Calu3 (cell line): Measurements from ENCODE around the gene ECSIT. TPM values are rescaled to one million over a fixed set of nuclear protein-coding genes. Genes with fewer than 3 reads are reported as not detected.

Experiments
- BruUV-seq: library from RNA; stranded (reverse); fragments of 400-500 nt; replicated peaks from 2 replicates; lab custom pipeline; 2021; lab: Mats Ljungman, UMichigan
- CTCF ChIA-PET: fragments of 300-600 bp; sonication (Branson Sonifier 250); formaldehyde crosslinking; loops from one replicate; lab custom pipeline; 2022; ENCODE audit warnings: antibody characterized with exemption; lab: Charles Lee
- DNase-seq: peaks from one replicate; pipeline ENCODE4 v3.0.0; 2022
- H3K27ac Mint-ChIP-seq: one replicate; pipeline ENCODE4 v1.8.0; 2022; ENCODE audit warnings: mixed read lengths; ENCODE audit not compliant: unreplicated experiment
- H3K27me3 Mint-ChIP-seq: one replicate; pipeline ENCODE4 v1.8.0; 2022; ENCODE audit warnings: mixed read lengths; ENCODE audit not compliant: unreplicated experiment
- H3K36me3 Mint-ChIP-seq: one replicate; pipeline ENCODE4 v1.8.0; 2022; ENCODE audit warnings: mild to moderate bottlenecking, moderate library complexity, mixed read lengths; ENCODE audit not compliant: insufficient read depth, unreplicated experiment
- H3K4me1 Mint-ChIP-seq: one replicate; pipeline ENCODE4 v1.8.0; 2022; ENCODE audit warnings: mild to moderate bottlenecking, low read depth, mixed read lengths; ENCODE audit not compliant: unreplicated experiment
- H3K4me3 Mint-ChIP-seq: one replicate; pipeline ENCODE4 v1.8.0; 2022; ENCODE audit warnings: mild to moderate bottlenecking, low read depth, moderate library complexity, mixed read lengths; ENCODE audit not compliant: unreplicated experiment
- H3K9me3 Mint-ChIP-seq: one replicate; pipeline ENCODE4 v1.8.0; 2022; ENCODE audit warnings: low read depth, mixed read lengths; ENCODE audit not compliant: unreplicated experiment
- intact Hi-C: fragments of 100-400 bp; cut with micrococcal nuclease; formaldehyde crosslinking; loops from one replicate; pipeline ENCODE4 v1.10.0; 2022; ENCODE audit not compliant: unreplicated experiment
- total RNA-seq: library from RNA; stranded (reverse); gene quantifications from 2 replicates; pipeline ENCODE4 v1.2.3, GENCODE V29; 2022
- TF ChIP-seq, protein P1 (sequence below): fragments of 200-600 bp; IDR thresholded peaks from one replicate; pipeline ENCODE4 v1.8.0; 2022; ENCODE audit warnings: antibody characterized with exemption; ENCODE audit not compliant: unreplicated experiment

ECSIT gene
- total RNA-seq, 1 experiment from 2014 or later = 22.1 TPM

DNA sequence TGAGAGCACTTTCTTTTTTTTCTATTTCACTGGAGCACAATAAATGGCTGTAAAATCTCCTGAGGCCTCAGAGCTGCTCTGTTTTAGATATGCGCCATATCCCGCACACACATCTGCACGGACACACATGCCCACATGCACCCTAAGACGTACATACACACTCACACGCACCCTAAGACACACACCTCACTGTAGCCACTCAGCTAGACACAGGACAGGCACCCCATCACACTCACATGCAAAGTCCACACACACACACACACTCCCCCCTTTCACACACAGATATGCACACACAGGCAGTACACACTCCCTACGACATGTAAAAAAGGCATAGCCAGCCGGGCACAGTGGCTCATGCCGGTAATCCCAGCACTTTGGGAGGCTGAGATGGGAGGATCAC lies 21.3 kb upstream of the ECSIT start:
- BruUV-seq = no TSS peak
- H3K27ac Mint-ChIP-seq = no peak overlapping the region
- peaks cover 10% of the 10 kb centered on the region for H3K36me3 Mint-ChIP-seq
- no peak overlapping the region for H3K4me3 Mint-ChIP-seq
- TF ChIP-seq, protein P1, sequence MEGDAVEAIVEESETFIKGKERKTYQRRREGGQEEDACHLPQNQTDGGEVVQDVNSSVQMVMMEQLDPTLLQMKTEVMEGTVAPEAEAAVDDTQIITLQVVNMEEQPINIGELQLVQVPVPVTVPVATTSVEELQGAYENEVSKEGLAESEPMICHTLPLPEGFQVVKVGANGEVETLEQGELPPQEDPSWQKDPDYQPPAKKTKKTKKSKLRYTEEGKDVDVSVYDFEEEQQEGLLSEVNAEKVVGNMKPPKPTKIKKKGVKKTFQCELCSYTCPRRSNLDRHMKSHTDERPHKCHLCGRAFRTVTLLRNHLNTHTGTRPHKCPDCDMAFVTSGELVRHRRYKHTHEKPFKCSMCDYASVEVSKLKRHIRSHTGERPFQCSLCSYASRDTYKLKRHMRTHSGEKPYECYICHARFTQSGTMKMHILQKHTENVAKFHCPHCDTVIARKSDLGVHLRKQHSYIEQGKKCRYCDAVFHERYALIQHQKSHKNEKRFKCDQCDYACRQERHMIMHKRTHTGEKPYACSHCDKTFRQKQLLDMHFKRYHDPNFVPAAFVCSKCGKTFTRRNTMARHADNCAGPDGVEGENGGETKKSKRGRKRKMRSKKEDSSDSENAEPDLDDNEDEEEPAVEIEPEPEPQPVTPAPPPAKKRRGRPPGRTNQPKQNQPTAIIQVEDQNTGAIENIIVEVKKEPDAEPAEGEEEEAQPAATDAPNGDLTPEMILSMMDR = no peak
- H3K9me3 Mint-ChIP-seq = no peaks in the 10 kb centered on the region
- intact Hi-C loops = no loop called here
- DNase-seq = no peak
- no peaks in the 10 kb centered on the region for H3K4me1 Mint-ChIP-seq
- CTCF ChIA-PET = interaction anchor here (0.6 kb wide), 1 partner anchor 461 kb away, joined by 4 read pairs; no protein-coding TSS in a partner anchor
- H3K27me3 Mint-ChIP-seq = peaks cover 12% of the 10 kb centered on the region

DNA sequence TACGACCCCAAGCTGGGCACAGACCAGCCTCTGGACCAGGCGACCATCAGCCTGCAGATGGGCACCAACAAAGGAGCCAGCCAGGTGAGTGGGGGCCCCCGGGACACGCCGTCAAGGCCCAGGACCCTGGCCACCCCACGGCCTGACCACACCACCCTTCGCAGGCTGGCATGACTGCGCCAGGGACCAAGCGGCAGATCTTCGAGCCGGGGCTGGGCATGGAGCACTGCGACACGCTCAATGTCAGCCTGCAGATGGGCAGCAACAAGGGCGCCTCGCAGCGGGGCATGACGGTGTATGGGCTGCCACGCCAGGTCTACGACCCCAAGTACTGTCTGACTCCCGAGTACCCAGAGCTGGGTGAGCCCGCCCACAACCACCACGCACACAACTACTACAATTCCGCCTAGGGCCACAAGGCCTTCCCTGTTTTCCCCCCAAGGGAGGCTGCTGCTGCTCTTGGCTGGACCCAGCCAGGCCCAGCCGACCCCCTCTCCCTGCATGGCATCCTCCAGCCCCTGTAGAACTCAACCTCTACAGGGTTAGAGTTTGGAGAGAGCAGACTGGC lies 20.5 kb upstream of the ECSIT start:
- no peak overlapping the region for H3K27ac Mint-ChIP-seq
- no peak overlapping the region for H3K4me3 Mint-ChIP-seq
- TF ChIP-seq, protein P1 = no peak
- peaks cover 20% of the 10 kb centered on the region for H3K27me3 Mint-ChIP-seq
- H3K9me3 Mint-ChIP-seq = no peaks in the 10 kb centered on the region
- peaks cover 9% of the 10 kb centered on the region for H3K36me3 Mint-ChIP-seq
- no peaks in the 10 kb centered on the region for H3K4me1 Mint-ChIP-seq
- CTCF ChIA-PET = no interaction called here
- DNase-seq = no peak
- BruUV-seq = no TSS peak
- intact Hi-C loops = no loop called here

DNA sequence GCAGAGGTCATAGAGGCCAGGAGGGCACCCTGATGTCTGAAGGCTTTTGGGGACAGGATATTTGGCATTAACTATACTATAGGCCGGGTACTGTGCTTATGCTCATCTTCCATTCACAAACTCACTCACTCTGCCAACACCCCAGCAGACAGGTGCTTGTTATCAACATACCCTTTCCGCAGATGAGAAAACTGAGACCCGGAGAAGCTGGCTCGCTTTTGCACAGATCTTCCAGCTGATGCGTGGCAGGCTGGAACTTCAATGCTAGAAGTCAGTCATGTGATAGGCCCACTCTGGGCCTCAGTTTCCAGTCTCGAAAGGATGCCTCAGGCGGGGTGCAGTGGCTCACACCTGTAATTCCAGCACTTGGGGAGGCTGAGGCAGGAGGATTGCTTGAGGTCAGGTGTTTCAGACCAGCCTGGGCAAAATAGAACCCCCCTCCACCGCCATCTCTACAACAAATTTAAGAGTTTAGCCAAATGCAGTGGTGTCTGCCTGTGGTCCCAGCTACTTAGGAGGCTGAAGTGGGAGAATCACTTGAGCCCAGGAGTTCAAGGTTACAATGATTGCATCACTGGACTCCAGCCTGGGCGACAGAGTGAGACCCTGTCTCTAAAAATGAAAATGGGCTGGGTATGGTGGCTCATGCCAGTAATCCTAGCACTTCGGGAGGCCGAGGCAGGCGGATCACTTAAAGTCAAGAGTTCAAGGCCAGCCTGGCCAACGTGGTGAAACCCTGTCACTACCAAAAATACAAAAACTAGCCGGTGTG lies 19.2 kb upstream of the ECSIT start:
- Mint-ChIP-seq H3K4me3 (no peak overlapping the region), H3K27ac (no peak overlapping the region), H3K4me1 (no peaks in the 10 kb centered on the region), H3K9me3 (no peaks in the 10 kb centered on the region), H3K27me3 (peaks cover 32% of the 10 kb centered on the region), H3K36me3 (no peaks in the 10 kb centered on the region)
- DNase-seq = no peak
- intact Hi-C loops = no loop called here
- CTCF ChIA-PET = no interaction called here
- no TSS peak for BruUV-seq
- TF ChIP-seq, protein P1 = no peak

DNA sequence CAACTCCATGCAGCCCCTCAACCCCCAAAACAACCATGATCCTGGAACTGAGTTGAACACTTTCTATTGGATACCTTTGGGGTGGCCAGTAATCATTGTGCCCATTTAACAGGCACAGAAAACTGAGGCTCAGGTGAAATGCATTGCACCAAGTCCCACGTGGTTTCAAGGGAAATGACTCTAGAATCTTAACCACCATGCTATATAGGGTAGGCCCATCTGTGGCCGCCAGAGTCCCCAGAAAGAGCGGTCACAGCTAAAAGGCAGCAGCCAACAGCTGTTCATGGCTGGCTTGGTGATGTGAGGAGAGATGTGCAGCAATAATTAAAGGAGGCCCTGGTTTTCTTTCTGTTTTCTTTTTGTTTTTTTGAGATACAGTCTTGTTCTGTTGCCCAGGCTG lies 12.3 kb upstream of the ECSIT start:
- Mint-ChIP-seq H3K27me3 (peaks cover 57% of the 10 kb centered on the region), H3K27ac (no peak overlapping the region), H3K36me3 (no peaks in the 10 kb centered on the region), H3K4me1 (no peaks in the 10 kb centered on the region), H3K4me3 (no peak overlapping the region), H3K9me3 (no peaks in the 10 kb centered on the region)
- CTCF ChIA-PET = no interaction called here
- no peak for DNase-seq
- BruUV-seq = no TSS peak
- intact Hi-C loops = no loop called here
- TF ChIP-seq, protein P1 = no peak
